Activated T-cell treated with anti-CD3 and anti-CD28 coated beads for 48 hours (primary cell): ENCODE results near the gene SMYD1.
"Not testable (repeated sequence)": the region's sequence is repeated elsewhere in the genome, so short reads cannot be mapped to it uniquely, and the experiment has no call there.

Experiments used
- DNase-seq: peaks from one replicate; pipeline ENCODE4 v3.0.0-alpha.2; 2020; ENCODE audit warnings: low read depth

SMYD1 gene

DNA sequence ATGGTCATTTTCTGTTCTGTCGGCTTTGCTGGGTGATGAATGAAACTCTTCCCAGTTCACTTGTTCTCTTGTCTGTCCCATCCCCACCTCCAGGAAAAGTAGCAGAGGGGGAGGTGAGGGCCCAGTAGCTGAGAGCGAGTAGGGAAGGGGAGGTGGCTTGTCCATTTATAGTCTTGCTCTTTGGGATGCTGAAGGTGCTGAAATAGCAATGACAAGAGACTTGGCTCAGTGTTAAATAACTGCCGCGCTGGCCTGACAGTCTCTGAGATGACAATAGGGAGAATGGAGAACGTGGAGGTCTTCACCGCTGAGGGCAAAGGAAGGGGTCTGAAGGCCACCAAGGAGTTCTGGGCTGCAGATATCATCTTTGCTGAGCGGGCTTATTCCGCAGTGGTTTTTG lies at the start of gene SMYD1:
SMYD1 (plus strand) TSS at position 228 of the 400 bp plus-strand sequence; CDS start at position 268, 40 bp downstream.
- no peak for DNase-seq

GRCh38 chr2:88018077-88018805 lies 49.4 kb upstream of the SMYD1 start:
- DNase-seq = not testable (repeated sequence)

DNA sequence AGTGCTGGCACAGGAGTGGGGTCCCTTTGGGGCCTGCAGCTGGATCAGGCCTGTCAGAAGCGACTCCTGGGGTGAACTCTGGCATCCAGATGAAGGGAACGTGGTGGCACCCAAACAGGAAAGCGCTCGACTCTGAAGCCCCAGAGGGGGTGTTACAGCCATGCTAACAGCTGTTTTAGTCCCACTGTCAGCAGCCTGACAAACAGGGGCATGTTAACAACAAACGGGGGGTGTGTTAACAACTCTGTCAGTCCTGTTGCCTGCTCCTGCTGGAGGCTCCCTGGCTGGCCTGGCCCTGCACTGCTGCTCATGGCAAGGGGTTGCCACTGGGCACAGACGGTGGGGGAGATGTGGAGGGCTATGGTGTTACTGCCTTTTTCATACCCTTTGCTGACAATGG lies 48.7 kb upstream of the SMYD1 start:
- no peak for DNase-seq

DNA sequence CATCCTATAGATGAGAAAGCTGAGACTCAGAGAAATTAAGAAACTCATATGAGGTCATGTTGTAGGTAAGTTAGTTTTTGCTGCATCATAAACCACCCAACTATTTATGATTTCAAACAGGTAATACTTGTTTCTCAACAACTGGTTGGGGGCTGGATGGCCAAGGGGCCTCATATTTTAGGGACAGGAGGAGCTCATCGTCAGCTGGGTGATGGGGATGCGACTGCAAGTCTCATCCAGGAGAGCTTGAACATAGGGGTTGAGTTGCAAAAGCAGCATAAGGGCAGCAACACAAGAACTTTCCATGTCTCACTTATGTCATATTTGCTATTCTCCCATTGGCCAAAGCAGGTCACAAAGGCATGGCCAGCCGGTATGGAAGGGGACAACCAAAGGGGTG lies 47.6 kb upstream of the SMYD1 start:
- no peak for DNase-seq

GRCh38 chr2:88022669-88022921 lies 45.0 kb upstream of the SMYD1 start:
- DNase-seq = no peak

- no peak for DNase-seq
Observed at GRCh38 chr2:88024509-88024908, 43.1 kb upstream of the SMYD1 start.

- no peak for DNase-seq
Observed at GRCh38 chr2:88027697-88028389, 39.8 kb upstream of the SMYD1 start.

- DNase-seq = no peak
Observed at GRCh38 chr2:88028931-88029330, 38.7 kb upstream of the SMYD1 start.

DNA sequence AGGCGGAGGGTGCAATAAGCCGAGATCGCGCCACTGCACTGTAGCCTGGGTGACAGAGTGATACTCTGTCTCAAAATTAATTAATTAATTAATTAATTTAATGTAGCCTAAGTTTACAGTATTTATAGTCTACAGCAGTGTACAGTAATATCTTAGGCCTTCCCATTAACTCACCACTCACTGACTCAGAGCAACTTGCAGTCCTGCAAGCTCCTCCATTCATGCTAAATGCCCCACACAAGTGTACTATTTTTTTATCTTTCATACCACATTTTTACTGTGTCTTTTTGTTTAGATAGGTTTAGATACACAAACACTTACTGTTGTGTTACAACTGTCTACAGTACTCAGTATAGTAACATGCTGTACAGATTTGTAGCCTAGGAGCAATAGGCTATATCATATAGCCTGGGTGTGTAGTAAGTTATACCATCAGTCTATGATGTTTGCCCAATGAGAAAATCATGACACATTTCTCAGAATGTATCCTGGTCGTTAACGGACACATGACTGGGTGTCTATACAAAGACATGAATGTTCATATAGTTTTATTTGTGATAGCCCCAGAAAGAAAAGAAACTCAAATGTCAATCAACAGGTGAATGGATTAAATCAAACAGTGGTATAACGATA lies 35.4 kb upstream of the SMYD1 start:
- no peak for DNase-seq

GRCh38 chr2:88036182-88036581 lies 31.4 kb upstream of the SMYD1 start:
- DNase-seq = no peak

GRCh38 chr2:88036606-88037005 lies 31.0 kb upstream of the SMYD1 start:
- DNase-seq = no peak

GRCh38 chr2:88038263-88039105 lies 29.1 kb upstream of the SMYD1 start:
- no peak for DNase-seq

- no peak for DNase-seq
Observed at GRCh38 chr2:88042476-88042875, 25.1 kb upstream of the SMYD1 start.

DNA sequence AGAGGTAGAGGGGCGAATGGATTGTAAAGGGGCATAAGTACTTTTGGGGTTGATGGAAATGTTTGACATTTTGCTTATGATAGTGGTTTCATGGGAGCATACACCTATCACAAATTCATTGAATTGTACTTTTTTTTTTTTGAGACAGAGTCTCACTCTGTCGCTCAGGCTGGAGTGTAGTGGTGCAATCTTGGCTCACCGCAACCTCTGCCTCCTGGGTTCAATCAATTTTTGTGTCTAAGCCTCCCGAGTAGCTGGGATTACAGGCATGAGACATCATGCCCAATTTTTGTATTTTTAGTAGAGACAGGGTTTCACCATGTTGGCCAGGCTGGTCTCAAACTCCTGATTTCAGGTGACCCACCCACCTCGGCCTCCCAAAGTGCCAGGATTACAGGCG lies 22.1 kb upstream of the SMYD1 start:
- not testable (repeated sequence) for DNase-seq

GRCh38 chr2:88048541-88048940 lies 19.1 kb upstream of the SMYD1 start:
- no peak for DNase-seq

DNA sequence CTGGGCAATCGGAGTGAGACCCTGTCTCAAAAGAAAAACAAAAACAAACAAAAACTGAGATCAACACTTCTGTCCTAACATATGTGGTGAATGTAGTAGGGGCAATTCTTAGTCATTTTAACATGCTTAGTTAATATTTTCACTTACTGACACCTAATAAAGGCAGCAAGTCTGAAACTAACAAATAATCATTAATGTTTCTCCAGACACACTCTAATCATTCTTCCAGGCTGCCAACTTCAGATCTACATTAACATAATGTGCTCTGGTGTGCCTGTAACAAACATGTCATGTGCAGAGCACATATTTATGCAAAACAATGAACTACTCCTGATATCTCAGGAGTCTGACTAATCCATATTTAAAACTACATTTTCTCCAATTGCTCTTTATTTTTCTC lies 18.0 kb upstream of the SMYD1 start:
- DNase-seq = no peak

- DNase-seq = no peak
Observed at GRCh38 chr2:88051792-88052191, 15.8 kb upstream of the SMYD1 start.

GRCh38 chr2:88053296-88053695 lies 14.3 kb upstream of the SMYD1 start:
- DNase-seq = no peak

- no peak for DNase-seq
Observed at GRCh38 chr2:88053934-88054781, 13.5 kb upstream of the SMYD1 start.

- DNase-seq = no peak
Observed at GRCh38 chr2:88054782-88055370, 12.7 kb upstream of the SMYD1 start.
